HG03469 (cell line): ENCODE results near the gene MGMT.
A peak's percentile ranks its signal among the peaks of the same experiment; 100 is the strongest.

ENCODE experiments used
- ATAC-seq: cut with Tn5 transposase; IDR thresholded peaks from one replicate; pipeline ENCODE4 v1.9.1; 2021; ENCODE audit warnings: mild to moderate bottlenecking, moderate library complexity, moderate number of reproducible peaks; ENCODE audit not compliant: unreplicated experiment

MGMT gene

DNA sequence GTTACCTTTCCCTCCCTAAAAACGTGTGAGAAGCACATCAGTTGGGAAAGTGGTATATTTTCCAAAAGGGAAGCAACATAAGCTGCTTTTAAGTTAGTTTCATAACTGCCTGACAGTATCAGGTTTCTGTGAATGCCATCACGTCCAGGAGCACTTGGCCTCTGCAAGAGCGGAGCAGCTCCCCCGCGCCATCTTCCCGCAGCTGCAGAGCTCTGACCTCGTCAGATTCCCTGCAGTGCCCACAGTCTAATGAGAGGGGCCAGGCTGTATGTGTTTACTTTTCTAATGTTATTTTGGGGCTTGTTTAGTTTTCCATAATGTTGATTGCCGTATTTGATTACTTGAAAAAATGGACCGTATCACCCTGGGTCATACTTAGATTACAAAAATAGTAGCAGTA, 74.2 kb downstream of the MGMT start:
- no peak for ATAC-seq

DNA sequence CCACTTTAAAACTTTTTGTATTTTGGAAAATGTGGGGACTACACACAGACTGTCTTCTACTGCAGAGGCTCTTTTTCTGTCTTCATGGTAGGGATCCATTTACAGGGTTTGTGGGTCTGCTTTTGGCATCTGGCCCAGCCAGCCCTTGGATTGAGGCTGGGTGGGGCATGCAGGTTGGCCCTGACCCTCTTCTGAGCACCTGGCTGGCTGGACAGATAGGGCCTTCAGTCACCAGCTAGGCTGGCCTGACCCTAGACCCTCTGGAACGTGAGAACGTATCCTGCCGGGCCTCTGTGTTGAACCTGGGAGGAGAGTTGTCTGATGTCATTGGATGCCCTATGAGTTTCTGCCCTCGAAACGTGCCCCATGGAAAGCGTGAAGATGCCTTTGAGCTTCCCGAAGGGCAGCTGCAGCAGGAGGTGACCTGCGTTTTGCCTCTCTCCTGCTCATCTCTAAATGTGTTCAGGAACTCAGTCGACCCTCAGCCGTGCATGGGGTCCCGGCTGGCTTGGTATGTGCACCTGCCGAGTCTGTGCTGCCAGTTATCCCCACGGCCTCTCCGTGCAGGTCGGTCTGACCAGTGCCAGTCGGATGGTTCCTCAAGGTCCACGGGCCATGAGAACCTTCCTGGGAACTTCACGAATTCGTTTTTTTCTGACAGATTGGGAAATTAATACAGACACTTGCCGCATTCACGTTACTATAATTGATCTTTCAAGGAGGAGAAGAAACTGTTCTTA, 74.9 kb downstream of the MGMT start:
- ATAC-seq: no peak

DNA sequence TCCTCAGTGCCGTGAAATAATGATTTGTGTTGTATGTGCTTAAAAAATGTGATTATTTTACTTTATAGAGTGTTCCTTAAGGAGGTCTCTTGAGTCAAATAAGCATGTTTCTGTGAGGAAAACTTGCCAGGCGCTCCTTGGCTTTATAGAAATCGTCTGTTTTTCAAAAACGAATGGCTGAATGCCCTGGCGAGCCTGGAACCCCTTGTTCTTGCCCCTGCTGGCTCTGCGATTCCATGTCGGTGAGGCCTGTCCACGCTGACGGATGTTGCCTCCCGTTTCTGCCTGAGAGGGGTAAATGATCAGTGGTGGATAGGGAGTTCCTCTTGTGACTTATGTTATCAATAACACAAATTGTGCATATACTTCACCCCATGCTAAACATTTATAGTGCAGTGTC, 75.5 kb downstream of the MGMT start:
- no peak for ATAC-seq

DNA sequence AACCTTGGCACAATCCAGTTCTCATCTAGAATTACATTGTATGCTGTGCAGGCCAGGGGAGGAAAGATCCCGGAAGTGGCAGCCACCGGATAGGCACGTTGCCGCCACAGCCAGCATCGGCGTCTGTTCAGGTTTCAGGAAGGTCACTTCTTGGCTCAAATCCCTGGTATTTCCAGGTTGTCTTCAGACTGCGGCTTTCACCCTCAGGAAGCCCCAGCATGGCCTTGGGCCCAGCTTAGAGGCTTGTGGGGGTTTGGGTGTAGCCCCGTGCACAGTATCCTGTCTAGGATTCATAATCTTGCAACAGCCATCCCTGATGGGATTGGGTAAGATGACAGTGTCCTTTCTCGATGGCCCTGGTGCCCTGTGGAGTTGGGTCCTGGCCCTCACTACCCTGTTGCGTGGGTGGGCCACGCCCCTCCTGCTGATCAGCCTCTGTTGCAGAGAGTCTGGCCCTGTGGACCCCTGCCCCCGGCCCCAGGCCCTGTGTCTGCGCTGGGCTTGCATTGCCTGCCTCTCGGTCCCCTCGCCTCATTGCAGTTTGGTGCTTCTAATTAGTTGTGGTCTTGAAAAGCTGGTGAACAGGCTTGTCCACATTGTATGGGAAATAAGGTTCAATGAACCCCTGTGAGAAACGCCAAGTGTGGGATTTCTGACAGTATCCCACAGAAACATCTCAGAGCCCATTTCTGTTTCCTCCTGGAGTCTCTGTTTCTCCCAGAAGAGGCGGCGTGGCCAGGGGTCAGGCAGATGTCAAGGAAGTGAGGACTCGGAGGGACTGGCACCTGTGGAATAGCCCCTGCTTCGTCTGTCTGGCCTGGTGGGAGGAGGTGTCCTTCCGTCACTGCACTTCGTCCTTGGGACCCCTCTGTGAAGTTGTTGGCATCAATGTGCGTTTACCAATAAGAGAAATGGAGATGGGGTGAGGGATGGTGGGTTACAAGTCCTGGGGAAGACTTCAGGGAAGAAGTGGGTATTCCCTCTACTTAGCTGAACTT, 77.5 kb downstream of the MGMT start:
- no peak for ATAC-seq

DNA sequence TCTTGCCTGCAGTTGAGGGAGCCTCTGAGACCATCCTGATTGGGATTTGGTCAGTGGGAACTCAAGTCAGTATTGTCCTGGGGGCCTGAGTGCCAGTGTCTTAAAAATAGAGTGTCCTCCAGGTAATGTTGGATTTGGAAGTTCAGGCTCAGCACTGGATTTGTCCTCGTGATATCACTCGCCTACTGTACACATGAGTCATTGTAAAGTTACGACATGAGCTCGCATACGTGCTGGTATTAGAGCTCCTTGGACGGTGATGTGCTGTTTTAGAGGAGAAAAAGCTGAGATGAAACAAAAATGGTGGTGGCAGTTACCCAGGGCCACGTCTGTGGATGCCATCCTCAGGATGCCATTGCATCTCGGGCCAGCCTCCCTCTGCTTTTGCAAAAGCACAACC, 78.2 kb downstream of the MGMT start:
- no peak for ATAC-seq

GRCh38 chr10:129546106-129546505, 79.1 kb downstream of the MGMT start:
- ATAC-seq: no peak

DNA sequence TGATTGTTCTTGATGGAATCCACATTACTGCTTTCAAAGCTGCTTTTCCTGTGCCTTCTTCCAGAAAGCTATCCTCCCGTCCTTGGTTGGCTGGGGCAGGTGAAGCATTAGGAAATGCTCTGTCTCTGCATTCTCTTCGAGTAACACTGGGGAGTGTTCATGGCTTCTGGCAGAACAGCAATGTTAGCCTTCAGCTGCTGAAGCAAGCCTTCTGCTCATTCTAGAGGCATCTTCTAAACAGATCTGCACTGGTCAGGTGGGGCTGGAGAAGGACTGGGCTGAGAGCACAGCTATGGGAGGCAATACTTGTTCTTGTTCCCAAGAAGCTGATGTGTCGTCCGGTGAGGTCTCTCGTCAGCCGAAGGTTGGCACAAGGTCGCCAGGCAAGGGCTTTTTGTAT, 80.6 kb downstream of the MGMT start:
- no peak for ATAC-seq

DNA sequence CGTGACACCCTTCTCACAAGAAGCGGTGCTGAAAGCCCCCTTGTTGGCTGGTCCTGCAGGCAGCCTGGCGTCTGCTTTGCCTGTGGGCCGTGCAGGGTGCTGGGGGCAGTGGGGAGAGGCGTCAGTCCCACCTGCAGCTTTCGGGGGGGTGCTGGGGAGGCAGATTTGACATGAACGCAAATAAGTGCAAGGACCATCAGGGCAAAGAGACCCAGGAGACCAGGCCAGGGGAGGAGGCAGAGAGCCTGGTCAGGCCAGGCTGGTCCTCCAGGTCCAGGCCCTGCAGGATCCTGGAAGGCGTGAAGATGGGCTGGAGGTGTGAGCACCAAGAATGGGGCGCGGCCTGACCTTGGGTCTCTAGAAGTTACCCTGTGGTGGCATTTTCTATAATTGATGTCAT, 81.6 kb downstream of the MGMT start:
- no peak for ATAC-seq

GRCh38 chr10:129550076-129550475, 83.0 kb downstream of the MGMT start:
- ATAC-seq: no peak

- ATAC-seq: no peak
Observed at GRCh38 chr10:129550658-129551057, 83.6 kb downstream of the MGMT start.

DNA sequence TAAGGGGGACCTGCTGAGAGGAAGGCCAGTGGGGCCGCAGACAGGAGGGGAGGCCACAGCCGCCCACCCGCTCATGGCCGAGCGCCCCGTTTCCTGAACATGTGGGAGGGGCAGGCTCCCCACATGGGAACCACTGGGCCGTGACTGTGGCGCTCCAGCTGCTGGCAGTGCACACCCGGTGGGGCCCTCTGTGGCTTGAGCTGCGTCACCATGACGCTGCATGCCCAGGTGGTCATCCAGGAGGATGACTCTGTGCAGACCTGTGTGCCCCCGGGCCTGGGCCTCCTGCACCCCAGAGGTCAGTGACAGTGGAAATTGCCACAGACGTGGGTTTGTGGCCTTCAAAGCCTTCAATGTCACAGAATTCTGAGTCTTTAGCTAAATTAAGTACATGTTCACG, 85.1 kb downstream of the MGMT start:
- ATAC-seq: peak; percentile 94

GRCh38 chr10:129553928-129554327, 86.9 kb downstream of the MGMT start:
- ATAC-seq: no peak

- ATAC-seq: no peak
Observed at GRCh38 chr10:129556316-129556715, 89.3 kb downstream of the MGMT start.

DNA sequence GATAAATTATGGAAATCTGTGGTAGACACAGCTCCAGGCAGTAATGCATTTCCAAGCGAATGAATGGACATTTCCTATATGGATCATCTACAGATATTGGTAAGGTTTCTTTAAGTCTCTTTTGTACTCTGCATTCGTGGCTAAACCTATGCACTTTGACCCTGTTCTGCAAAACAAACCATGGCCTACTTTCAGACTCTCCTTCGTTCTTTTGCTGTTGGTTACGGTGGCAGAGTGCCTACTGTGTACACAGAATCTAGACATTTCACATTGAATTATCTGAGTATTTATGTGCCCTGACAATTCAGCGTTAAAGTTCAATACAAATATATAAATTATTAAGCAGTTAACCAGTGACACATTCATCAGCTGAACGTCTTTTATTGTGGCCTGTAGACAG, 93.3 kb downstream of the MGMT start:
- ATAC-seq: no peak

DNA sequence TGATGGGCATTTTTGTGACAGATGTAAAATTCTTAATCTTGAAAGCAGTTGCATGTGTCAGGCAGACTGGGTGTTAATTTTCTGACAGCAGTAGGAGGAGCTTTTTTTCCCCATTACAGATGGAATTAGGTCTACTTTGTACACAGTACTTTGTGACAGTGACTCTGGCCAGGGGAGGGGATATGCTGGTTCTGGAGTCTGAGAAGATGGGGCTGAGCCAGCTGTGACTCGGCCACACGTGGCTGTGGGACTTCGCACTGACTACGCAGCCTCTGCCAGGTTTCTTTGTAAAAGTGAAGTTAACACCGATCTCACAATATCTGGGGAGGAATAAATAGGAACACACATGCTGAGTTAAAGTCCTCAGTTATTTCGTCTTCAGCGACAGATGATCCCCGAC, 95.4 kb downstream of the MGMT start:
- ATAC-seq: no peak

DNA sequence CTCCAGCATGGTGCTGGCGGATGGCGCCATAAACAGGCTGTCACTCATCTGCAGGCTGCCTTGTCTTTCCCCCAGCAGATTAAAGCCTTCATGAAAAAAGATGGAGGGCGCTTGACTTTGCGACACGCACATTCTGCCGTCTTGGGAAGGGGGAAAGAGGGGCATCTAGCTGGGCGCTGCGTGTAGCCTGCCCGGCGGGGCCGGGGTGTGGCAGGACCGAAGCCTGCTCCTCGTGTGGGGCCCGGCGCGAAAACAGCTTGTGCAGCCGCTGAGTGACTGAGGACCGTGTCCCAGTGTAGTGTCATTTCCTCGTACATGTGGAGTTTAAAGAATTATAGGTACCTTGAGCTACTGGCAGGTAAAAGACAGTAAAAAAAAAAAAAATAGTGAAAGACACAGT, 97.9 kb downstream of the MGMT start:
- no peak for ATAC-seq

- ATAC-seq: no peak
Observed at GRCh38 chr10:129568583-129569344, 101.7 kb downstream of the MGMT start.

DNA sequence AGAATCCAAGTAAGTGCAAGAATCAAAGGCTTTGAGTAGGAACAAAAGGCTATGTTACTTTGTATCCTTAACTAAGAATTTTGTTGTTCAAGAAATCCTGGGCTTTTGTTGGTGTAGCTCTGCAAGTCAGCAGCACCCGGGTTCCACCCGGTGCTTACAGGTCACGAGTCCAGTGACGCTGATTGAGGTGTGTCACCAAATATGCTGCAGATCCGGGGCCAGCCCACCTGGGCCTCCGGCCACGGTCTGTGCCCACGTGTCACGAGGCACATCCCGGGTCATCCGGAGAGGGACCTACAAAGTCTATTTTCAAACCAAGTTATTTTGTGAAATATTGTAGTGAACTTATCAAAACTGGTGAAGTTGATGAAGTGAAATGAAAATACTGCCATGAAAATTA, 103.1 kb downstream of the MGMT start:
- no peak for ATAC-seq

GRCh38 chr10:129579228-129579627, 112.2 kb downstream of the MGMT start:
- ATAC-seq: no peak

DNA sequence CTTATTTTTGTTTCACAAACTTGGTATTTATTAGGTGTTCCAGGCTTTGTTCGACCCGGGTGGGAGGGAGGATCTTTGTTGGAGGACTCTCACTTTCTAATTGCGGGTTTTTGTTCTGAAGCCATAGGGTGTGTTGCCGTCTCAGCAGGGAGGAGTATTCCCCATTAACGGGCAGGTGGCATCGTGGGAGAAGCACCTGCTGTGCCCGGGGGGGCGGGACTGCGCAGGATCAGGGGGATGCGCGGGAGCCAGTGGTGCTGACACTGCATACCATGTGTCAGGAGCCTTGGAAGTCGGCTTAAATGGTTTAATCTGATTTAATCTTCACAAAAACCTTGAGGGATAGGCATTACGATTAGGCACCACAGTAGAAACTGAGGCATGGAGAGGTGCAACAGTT, 113.0 kb downstream of the MGMT start:
- no peak for ATAC-seq

GRCh38 chr10:129580901-129581300, 113.9 kb downstream of the MGMT start:
- no peak for ATAC-seq
